H9 (cell line): ENCODE measurements around the gene GUCY2D. TPM values are rescaled to one million over a fixed set of nuclear protein-coding genes. Genes with fewer than 3 reads are reported as not detected.

Experiments used
- DNase-seq: peaks from one replicate; pipeline ENCODE4 v3.0.0-alpha.2; 2017
- H2AFZ ChIP-seq: one replicate; pipeline ENCODE4 v1.6.1; 2013; ENCODE audit warnings: mild to moderate bottlenecking, low read length, control low read depth, moderate library complexity
- H2AK5ac ChIP-seq: 2 replicates; pipeline ENCODE4 v1.6.1; 2013; ENCODE audit warnings: low read length, control low read depth, mixed read lengths; ENCODE audit not compliant: insufficient read length
- H2BK120ac ChIP-seq: one replicate; pipeline ENCODE4 v1.6.1; 2013; ENCODE audit warnings: low read depth, mild to moderate bottlenecking, low read length, control low read depth, inconsistent platforms; ENCODE audit not compliant: poor library complexity, severe bottlenecking
- H2BK12ac ChIP-seq: 2 replicates; pipeline ENCODE4 v1.6.1; 2013; ENCODE audit warnings: low read length, control low read depth, mixed read lengths, low read depth; ENCODE audit not compliant: insufficient read length
- H2BK15ac ChIP-seq: 2 replicates; pipeline ENCODE4 v1.6.1; 2013; ENCODE audit warnings: low read depth, low read length, control low read depth
- H2BK20ac ChIP-seq: one replicate; pipeline ENCODE4 v1.6.1; 2013; ENCODE audit warnings: low read depth, mild to moderate bottlenecking, low read length, control low read depth, inconsistent platforms; ENCODE audit not compliant: poor library complexity, severe bottlenecking
- H2BK5ac ChIP-seq: 2 replicates; pipeline ENCODE4 v1.6.1; 2013; ENCODE audit warnings: low read length, control low read depth, mixed read lengths; ENCODE audit not compliant: insufficient read length
- H3K14ac ChIP-seq: 2 replicates; pipeline ENCODE4 v1.6.1; 2013; ENCODE audit warnings: low read length, control low read depth; ENCODE audit not compliant: insufficient read depth
- H3K18ac ChIP-seq: 2 replicates; pipeline ENCODE4 v1.6.1; 2013; ENCODE audit warnings: low read depth, mild to moderate bottlenecking, mixed read lengths, low read length, control low read depth; ENCODE audit not compliant: insufficient read length
- H3K23ac ChIP-seq: 2 replicates; pipeline ENCODE4 v1.6.1; 2013; ENCODE audit warnings: low read length, control low read depth, mixed read lengths, low read depth; ENCODE audit not compliant: insufficient read length
- H3K23me2 ChIP-seq: 2 replicates; pipeline ENCODE4 v1.6.1; 2013; ENCODE audit warnings: low read depth, mild to moderate bottlenecking, mixed read lengths, low read length, control low read depth; ENCODE audit not compliant: insufficient read length, poor library complexity, severe bottlenecking
- H3K27ac ChIP-seq: 2 replicates; pipeline ENCODE4 v1.5.1; 2013; ENCODE audit warnings: low read length, control low read depth, mixed read lengths, low read depth; ENCODE audit not compliant: insufficient read length
- H3K27me3 ChIP-seq: 2 replicates; pipeline ENCODE4 v1.6.1; 2013; ENCODE audit warnings: low read length, control low read depth, inconsistent platforms; ENCODE audit not compliant: insufficient read depth
- H3K4ac ChIP-seq: 2 replicates; pipeline ENCODE4 v1.6.1; 2013; ENCODE audit warnings: low read depth, mild to moderate bottlenecking, control low read depth, inconsistent platforms, low read length, moderate library complexity
- H3K4me1 ChIP-seq: 2 replicates; pipeline ENCODE4 v1.6.1; 2013; ENCODE audit warnings: low read length, control low read depth, inconsistent platforms; ENCODE audit not compliant: insufficient read depth
- H3K4me2 ChIP-seq: 2 replicates; pipeline ENCODE4 v1.6.1; 2013; ENCODE audit warnings: low read length, control low read depth, mixed read lengths; ENCODE audit not compliant: insufficient read length, insufficient read depth
- H3K56ac ChIP-seq: 2 replicates; pipeline ENCODE4 v1.6.1; 2013; ENCODE audit warnings: low read depth, mild to moderate bottlenecking, mixed read lengths, low read length, control low read depth; ENCODE audit not compliant: insufficient read length
- H3K79me1 ChIP-seq: 2 replicates; pipeline ENCODE4 v1.6.1; 2013; ENCODE audit warnings: low read depth, mild to moderate bottlenecking, moderate library complexity, low read length, control low read depth, inconsistent platforms; ENCODE audit not compliant: insufficient read depth, poor library complexity, severe bottlenecking
- H3K79me2 ChIP-seq: 2 replicates; pipeline ENCODE4 v1.6.1; 2013; ENCODE audit warnings: low read length, control low read depth, inconsistent platforms; ENCODE audit not compliant: insufficient read depth
- H3K9ac ChIP-seq: 2 replicates; pipeline ENCODE4 v1.6.1; 2013; ENCODE audit warnings: low read length, control low read depth, mixed read lengths; ENCODE audit not compliant: insufficient read length; ENCODE audit errors: extremely low read depth
- H3K9me3 ChIP-seq: one replicate; pipeline ENCODE4 v1.6.1; 2013; ENCODE audit warnings: low read depth, low read length, inconsistent platforms; ENCODE audit not compliant: control insufficient read depth
- H3T11ph ChIP-seq: one replicate; pipeline ENCODE4 v1.6.1; 2013; ENCODE audit warnings: mild to moderate bottlenecking, low read length, control low read depth, inconsistent platforms
- H4K20me1 ChIP-seq: one replicate; pipeline ENCODE4 v1.6.1; 2013; ENCODE audit not compliant: control insufficient read depth, insufficient read length, insufficient read depth
- H4K5ac ChIP-seq: 2 replicates; pipeline ENCODE4 v1.6.1; 2013; ENCODE audit warnings: low read depth, mild to moderate bottlenecking, mixed read lengths, low read length, control low read depth; ENCODE audit not compliant: insufficient read length
- H4K8ac ChIP-seq: replicated peaks from 2 replicates; pipeline ENCODE4 v1.6.1; 2013; ENCODE audit warnings: low read length, control low read depth, mixed read lengths, low read depth; ENCODE audit not compliant: insufficient read length
- H4K91ac ChIP-seq: 2 replicates; pipeline ENCODE4 v1.6.1; 2013; ENCODE audit warnings: low read depth, mild to moderate bottlenecking, moderate library complexity, mixed read lengths, low read length, control low read depth; ENCODE audit not compliant: insufficient read length
- H3K27ac Mint-ChIP-seq, 3 experiments: 2 replicates in 2 of 3; 3 replicates in 1 of 3; pipeline ENCODE4 v1.8.0; 2020 to 2021; ENCODE audit warnings: mixed read lengths in 3 of 3, mild to moderate bottlenecking in 1 of 3, moderate library complexity in 1 of 3
- H3K27me3 Mint-ChIP-seq: 2 replicates; pipeline ENCODE4 v1.8.0; 2021; ENCODE audit warnings: low read depth, mild to moderate bottlenecking, moderate library complexity, mixed read lengths
- H3K36me3 Mint-ChIP-seq, 3 experiments: 2 replicates in 2 of 3; 3 replicates in 1 of 3; pipeline ENCODE4 v1.8.0; 2020 to 2021; ENCODE audit warnings: low read depth in 3 of 3, mixed read lengths in 3 of 3; ENCODE audit not compliant: insufficient read depth in 1 of 3
- H3K4me1 Mint-ChIP-seq, 2 experiments: 2 replicates each; pipeline ENCODE4 v1.8.0; 2020; ENCODE audit warnings: mixed read lengths in 2 of 2
- H3K4me3 Mint-ChIP-seq, 2 experiments: 2 replicates in 1 of 2; 3 replicates in 1 of 2; pipeline ENCODE4 v1.8.0; 2020 to 2021; ENCODE audit warnings: mild to moderate bottlenecking in 2 of 2, mixed read lengths in 2 of 2, moderate library complexity in 1 of 2
- H3K9me3 Mint-ChIP-seq, 2 experiments: 2 replicates in 1 of 2; 3 replicates in 1 of 2; pipeline ENCODE4 v1.8.0; 2020; ENCODE audit warnings: mild to moderate bottlenecking in 2 of 2, mixed read lengths in 2 of 2, moderate library complexity in 1 of 2
- CTCF ChIP-seq: fragments of 200-600 bp; sonication (generic); conservative IDR thresholded peaks from 3 replicates; pipeline ENCODE4 v1.8.0; 2021; ENCODE audit warnings: antibody characterized with exemption, mild to moderate bottlenecking
- WGBS: extraction: QIAGEN DNeasy Blood & Tissue Kit; methylation state at CpG from one replicate; pipeline ENCODE4 v1.1.7; 2013; ENCODE audit warnings: missing lambda C conversion rate, low lambda C conversion rate, mixed read lengths; ENCODE audit not compliant: insufficient read length; ENCODE audit errors: extremely low coverage; 5-methylcytosine and 5-hydroxymethylcytosine counted together
- total RNA-seq: library from RNA; stranded (reverse); gene quantifications from 2 replicates; pipeline ENCODE4 v1.2.1, GENCODE V29; 2021

The GUCY2D gene
- total RNA-seq, 1 experiment from 2014 or later = 0.15 TPM

DNA sequence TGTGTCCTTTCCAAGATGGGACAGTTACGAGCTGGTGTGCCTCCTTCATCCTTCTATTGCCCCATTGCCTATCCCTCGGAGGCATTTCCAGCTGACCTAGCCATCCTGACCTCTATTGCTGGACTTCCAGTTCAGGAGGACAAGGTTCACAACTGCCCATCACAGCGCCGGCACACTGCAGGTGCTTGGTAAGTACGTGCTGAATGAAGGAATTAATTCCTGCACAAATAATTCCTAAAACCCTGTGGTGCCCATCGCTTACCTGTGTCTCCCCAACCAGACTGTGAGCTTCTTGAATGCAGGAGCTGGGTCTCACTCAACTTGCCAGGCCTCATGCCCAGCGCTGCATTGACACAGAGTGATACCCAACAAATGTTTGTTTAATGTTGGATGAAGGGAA, 49.4 kb downstream of the GUCY2D start:
- Mint-ChIP-seq H3K27me3 (peaks cover 29% of the 10 kb centered on the region), H3K36me3 (no peaks in the 10 kb centered on the region), H3K9me3 (no peaks in the 10 kb centered on the region), H3K27ac (no peak overlapping the region; a peak in 1 of 7 replicates), H3K4me3 (no peak overlapping the region), H3K4me1 (0 out of 4 replicates have a peak, but pooled peaks cover 0 to 1% of the 10 kb centered on the region in 2 experiments)
- H3K14ac ChIP-seq = no peak overlapping the region
- H3K18ac ChIP-seq = no peak overlapping the region
- TF ChIP-seq CTCF = no peak
- no peak overlapping the region for H2BK12ac ChIP-seq
- no peaks in the 10 kb centered on the region for H3K79me2 ChIP-seq
- H2AFZ ChIP-seq = no peak overlapping the region
- no peak overlapping the region for H3K27ac ChIP-seq
- H3K9me3 ChIP-seq = no peaks in the 10 kb centered on the region
- WGBS = no CpG with 5 or more reads among the region's 7 CpGs
- H3K4me2 ChIP-seq = no peak overlapping the region
- no peaks in the 10 kb centered on the region for H3K79me1 ChIP-seq
- no peak overlapping the region for H3K23ac ChIP-seq
- H4K20me1 ChIP-seq = no peaks in the 10 kb centered on the region
- no peak overlapping the region for H3K56ac ChIP-seq
- H3K4ac ChIP-seq = no peak overlapping the region
- H3K9ac ChIP-seq = no peak overlapping the region
- no peak overlapping the region for H2BK20ac ChIP-seq
- no peak overlapping the region for H2BK5ac ChIP-seq
- H2AK5ac ChIP-seq = no peak overlapping the region
- no peak overlapping the region for H2BK15ac ChIP-seq
- DNase-seq = no peak
- no peaks in the 10 kb centered on the region for H3K23me2 ChIP-seq
- H4K91ac ChIP-seq = no peak overlapping the region
- H3K4me1 ChIP-seq = no peaks in the 10 kb centered on the region
- no peak overlapping the region for H4K5ac ChIP-seq
- no peak overlapping the region for H3T11ph ChIP-seq
- H3K27me3 ChIP-seq = no peaks in the 10 kb centered on the region
- H2BK120ac ChIP-seq = no peak overlapping the region
- no peak overlapping the region for H4K8ac ChIP-seq
